Aorta (tissue), 5 donors: ENCODE data around the gene RFLNA. TPM values are rescaled to one million over a fixed set of nuclear protein-coding genes. Genes with fewer than 3 reads are reported as not detected.

ENCODE experiments used
- ATAC-seq: fragments of 200-7000 bp; cut with Tn5 transposase; one replicate; pipeline ENCODE4 v1.9.1; 2022; ENCODE audit warnings: moderate library complexity; ENCODE audit not compliant: low FRiP score
- DNase-seq, 2 donors: peaks; one replicate each; pipeline ENCODE4 v3.0.0-alpha.2; 2020
- H3K27ac ChIP-seq, 2 donors: one replicate each; pipeline ENCODE4 v1.5.1; 2013; ENCODE audit warnings: low read length in 2 of 2, mild to moderate bottlenecking in 2 of 2, moderate library complexity in 2 of 2, control low read depth in 1 of 2, inconsistent platforms in 1 of 2, low read depth in 1 of 2
- H3K27me3 ChIP-seq, 2 donors: one replicate each; pipeline ENCODE4 v1.6.1; 2013; ENCODE audit warnings: control low read depth in 1 of 2, low read length in 1 of 2, mild to moderate bottlenecking in 1 of 2, moderate library complexity in 1 of 2; ENCODE audit not compliant: insufficient read depth in 2 of 2, control insufficient read depth in 1 of 2
- H3K36me3 ChIP-seq, 2 donors: one replicate each; pipeline ENCODE4 v1.6.1; 2013; ENCODE audit warnings: control low read depth in 1 of 2, low read length in 1 of 2, mild to moderate bottlenecking in 1 of 2; ENCODE audit not compliant: insufficient read depth in 2 of 2, control insufficient read depth in 1 of 2
- H3K4me1 ChIP-seq, 2 donors: one replicate each; pipeline ENCODE4 v1.6.1; 2013; ENCODE audit warnings: low read length in 2 of 2, control low read depth in 1 of 2, mild to moderate bottlenecking in 1 of 2, moderate library complexity in 1 of 2; ENCODE audit not compliant: insufficient read depth in 2 of 2, control insufficient read depth in 1 of 2
- H3K4me3 ChIP-seq, 2 donors: one replicate each; pipeline ENCODE4 v1.5.1; 2013; ENCODE audit warnings: low read length in 2 of 2, control low read depth in 1 of 2, mild to moderate bottlenecking in 1 of 2
- H3K9me3 ChIP-seq: one replicate; pipeline ENCODE4 v1.6.1; 2013; ENCODE audit warnings: mild to moderate bottlenecking, low read length; ENCODE audit not compliant: control insufficient read depth
- WGBS, 2 donors: extraction: QIAGEN DNeasy Blood & Tissue Kit; methylation state at CpG; one replicate each; pipeline ENCODE4 v1.1.7; 2013; 5-methylcytosine and 5-hydroxymethylcytosine counted together
- intact Hi-C, 2 donors: fragments of 100-400 bp; cut with DNase I; formaldehyde crosslinking; loops; one replicate each; pipeline versions ENCODE4 v1.14.2 to v1.15.0; 2022
- polyA plus RNA-seq, 2 donors: library from polyadenylated mRNA; stranded (reverse); fragments of 200-250 nt; gene quantifications; one replicate each; pipeline ENCODE4 v1.2.3, GENCODE V29; 2013
- total RNA-seq, 2 donors: library from RNA; stranded (reverse); fragmentation: NEBNext Ultra II Directional; extraction: Animal tissue kit (Norgen Biotek cat#: 25700); gene quantifications; one replicate each; pipeline ENCODE4 v1.2.1, GENCODE V29; 2021
- donor health status: healthy with polysubstance abuse.
- donor health status: Bipolar disorder and iron deficiency.
- donor health status: DM: no; HTN: no; CAD: no.
- donor health status: DM: no; HTN: no; CAD: no.
- donor health status: DM: yes; HTN: yes; CAD: no.

The RFLNA gene
- total and polyA plus RNA-seq, 4 donors: 1.2 to 6.8 (median 1.8) TPM

- ATAC-seq: no peak
- H3K9me3 ChIP-seq: no peaks in the 10 kb centered on the region
- no peak for DNase-seq
- WGBS, 2 donors: 91% methylated on average over 32 of the region's 32 CpGs
- H3K36me3 ChIP-seq: peaks cover 0 to 11% of the 10 kb centered on the region in 2 donors
- no peak overlapping the region for H3K27ac ChIP-seq
- no peaks in the 10 kb centered on the region for H3K4me1 ChIP-seq
- intact Hi-C loops: no loop called here
- H3K4me3 ChIP-seq: no peak overlapping the region
- H3K27me3 ChIP-seq: no peaks in the 10 kb centered on the region
Observed at GRCh38 chr12:124348659-124349380, 53.9 kb downstream of the RFLNA start.

GRCh38 chr12:124350491-124350890 lies 55.6 kb downstream of the RFLNA start:
- WGBS, 2 donors: 93 to 95% methylated on average over 18 of the region's 18 CpGs
- no peaks in the 10 kb centered on the region for H3K4me1 ChIP-seq

GRCh38 chr12:124351422-124351821 lies 56.5 kb downstream of the RFLNA start:
- peaks cover 0 to 10% of the 10 kb centered on the region in 2 donors for H3K36me3 ChIP-seq
- H3K27me3 ChIP-seq: no peaks in the 10 kb centered on the region
- no peak overlapping the region for H3K4me3 ChIP-seq
- DNase-seq (no peak), ATAC-seq (no peak)
- intact Hi-C loops: loop anchor here in 1 of 2 donors (10.0 kb wide), 1 partner anchor 413 kb away; no protein-coding TSS in a partner anchor
- WGBS, 2 donors: 82 to 85% methylated on average over 7 of the region's 7 CpGs
- no peaks in the 10 kb centered on the region for H3K4me1 ChIP-seq
- H3K9me3 ChIP-seq: no peaks in the 10 kb centered on the region
- no peak overlapping the region for H3K27ac ChIP-seq

More at GRCh38 chr12:124350491-124350890, 55.6 kb downstream of the RFLNA start:
- Histone ChIP-seq H3K27me3 (no peaks in the 10 kb centered on the region), H3K27ac (no peak overlapping the region), H3K36me3 (peaks cover 0 to 11% of the 10 kb centered on the region in 2 donors), H3K9me3 (no peaks in the 10 kb centered on the region), H3K4me3 (no peak overlapping the region)
- no peak for DNase-seq
- ATAC-seq: no peak
- intact Hi-C loops: loop anchor here in 1 of 2 donors (10.0 kb wide), 1 partner anchor 414 kb away; no protein-coding TSS in a partner anchor

- intact Hi-C loops: loop anchor here in 1 of 2 donors (10.0 kb wide), 1 partner anchor 413 kb away; no protein-coding TSS in a partner anchor
- H3K27ac ChIP-seq: no peak overlapping the region
- no peaks in the 10 kb centered on the region for H3K4me1 ChIP-seq
- ATAC-seq (no peak), DNase-seq (no peak)
- H3K4me3 ChIP-seq: no peak overlapping the region
- H3K27me3 ChIP-seq: no peaks in the 10 kb centered on the region
- no peaks in the 10 kb centered on the region for H3K9me3 ChIP-seq
- peaks cover 0 to 7% of the 10 kb centered on the region in 2 donors for H3K36me3 ChIP-seq
Observed at GRCh38 chr12:124352257-124352656, 57.4 kb downstream of the RFLNA start.

- 40 to 43% methylated on average over 9 of the region's 9 CpGs for WGBS, 2 donors
- H3K9me3 ChIP-seq: no peaks in the 10 kb centered on the region
- H3K27ac ChIP-seq: no peak overlapping the region
- ATAC-seq (no peak), DNase-seq (no peak)
- H3K4me3 ChIP-seq: no peak overlapping the region
- no peaks in the 10 kb centered on the region for H3K4me1 ChIP-seq
- intact Hi-C loops: loop anchor here in 1 of 2 donors (10.0 kb wide), 1 partner anchor 412 kb away; no protein-coding TSS in a partner anchor
- H3K27me3 ChIP-seq: no peaks in the 10 kb centered on the region
- H3K36me3 ChIP-seq: peaks cover 0 to 8% of the 10 kb centered on the region in 2 donors
Observed at GRCh38 chr12:124352839-124353238, 57.9 kb downstream of the RFLNA start.

GRCh38 chr12:124354400-124354799 lies 59.5 kb downstream of the RFLNA start:
- Histone ChIP-seq H3K36me3 (peaks cover 0 to 11% of the 10 kb centered on the region in 2 donors), H3K4me3 (no peak overlapping the region), H3K9me3 (no peaks in the 10 kb centered on the region), H3K27ac (no peak overlapping the region), H3K27me3 (no peaks in the 10 kb centered on the region), H3K4me1 (no peaks in the 10 kb centered on the region)
- intact Hi-C loops: loop anchor here in 1 of 2 donors (10.0 kb wide), 1 partner anchor 410 kb away; no protein-coding TSS in a partner anchor
- ATAC-seq: no peak
- WGBS, 2 donors: 79 to 82% methylated on average over 13 of the region's 13 CpGs
- DNase-seq: no peak

GRCh38 chr12:124356221-124356620 lies 61.3 kb downstream of the RFLNA start:
- intact Hi-C loops: loop anchor here in 1 of 2 donors (10.0 kb wide), 1 partner anchor 409 kb away; no protein-coding TSS in a partner anchor
- no peaks in the 10 kb centered on the region for H3K9me3 ChIP-seq
- WGBS, 2 donors: 75 to 77% methylated on average over 5 of the region's 5 CpGs
- no peak overlapping the region for H3K4me3 ChIP-seq
- peaks cover 0 to 7% of the 10 kb centered on the region in 2 donors for H3K36me3 ChIP-seq
- DNase-seq (no peak), ATAC-seq (no peak)
- no peaks in the 10 kb centered on the region for H3K27me3 ChIP-seq
- H3K27ac ChIP-seq: no peak overlapping the region
- H3K4me1 ChIP-seq: no peaks in the 10 kb centered on the region

- WGBS, 2 donors: 91 to 92% methylated on average over 15 of the region's 15 CpGs
- H3K9me3 ChIP-seq: no peaks in the 10 kb centered on the region
- no peaks in the 10 kb centered on the region for H3K27me3 ChIP-seq
- intact Hi-C loops: loop anchor here in 1 of 2 donors (10.0 kb wide), 1 partner anchor 407 kb away; no protein-coding TSS in a partner anchor
- no peak overlapping the region for H3K4me3 ChIP-seq
- H3K36me3 ChIP-seq: peaks cover 0 to 7% of the 10 kb centered on the region in 2 donors
- H3K4me1 ChIP-seq: no peaks in the 10 kb centered on the region
- no peak overlapping the region for H3K27ac ChIP-seq
- DNase-seq (no peak), ATAC-seq (no peak)
Observed at GRCh38 chr12:124357616-124358015, 62.7 kb downstream of the RFLNA start.

GRCh38 chr12:124358572-124358971 lies 63.7 kb downstream of the RFLNA start:
- Histone ChIP-seq H3K27me3 (no peaks in the 10 kb centered on the region), H3K4me3 (no peak overlapping the region), H3K9me3 (no peaks in the 10 kb centered on the region), H3K4me1 (no peaks in the 10 kb centered on the region), H3K36me3 (peaks cover 0 to 7% of the 10 kb centered on the region in 2 donors), H3K27ac (no peak overlapping the region)
- intact Hi-C loops: loop anchor here in 1 of 2 donors (10.0 kb wide), 1 partner anchor 406 kb away; no protein-coding TSS in a partner anchor
- WGBS, 2 donors: 91% methylated on average over 11 of the region's 11 CpGs
- ATAC-seq: no peak
- DNase-seq: no peak
